WERI-Rb-1 (cell line): ENCODE data around the gene SGSM1.
"Not testable (repeated sequence)": the region's sequence is repeated elsewhere in the genome, so short reads cannot be mapped to it uniquely, and the experiment has no call there.

ENCODE experiments used
- DNase-seq: peaks from one replicate; pipeline ENCODE4 v3.0.0-alpha.2; 2020
- H3K27ac ChIP-seq: fragments of 250-450 bp; sonication (Bioruptor Pico); 2 replicates; pipeline ENCODE4 v1.5.1; 2020; ENCODE audit warnings: mild to moderate bottlenecking, moderate library complexity
- H3K27me3 ChIP-seq: fragments of 250-450 bp; sonication (Bioruptor Pico); 2 replicates; pipeline ENCODE4 v1.5.1; 2021; ENCODE audit warnings: mild to moderate bottlenecking, low read depth, moderate library complexity; ENCODE audit not compliant: insufficient read depth, severe bottlenecking
- H3K36me3 ChIP-seq: fragments of 250-450 bp; sonication (Bioruptor Pico); 2 replicates; pipeline ENCODE4 v1.5.1; 2020; ENCODE audit warnings: mild to moderate bottlenecking, moderate library complexity
- H3K4me3 ChIP-seq: 2 replicates; pipeline ENCODE4 v1.5.1; 2011; ENCODE audit warnings: low read depth, mild to moderate bottlenecking, control low read depth, low read length
- H3K9me3 ChIP-seq: fragments of 250-450 bp; sonication (Bioruptor Pico); 2 replicates; pipeline ENCODE4 v1.5.1; 2021; ENCODE audit warnings: mild to moderate bottlenecking, moderate library complexity; ENCODE audit not compliant: severe bottlenecking
- CTCF ChIP-seq: IDR thresholded peaks from 2 replicates; pipeline ENCODE4 v1.5.1; 2011; ENCODE audit warnings: low read depth, mild to moderate bottlenecking, control low read depth, inconsistent platforms, low read length

SGSM1 gene

GRCh38 chr22:24837517-24837916 is 31.5 kb downstream of the SGSM1 start:
- peak; percentile 62 for DNase-seq
- H3K36me3 ChIP-seq, H3K4me3 ChIP-seq, H3K27me3 ChIP-seq, H3K9me3 ChIP-seq, H3K27ac ChIP-seq: not testable (repeated sequence)
- peak; percentile 41 for TF ChIP-seq CTCF

GRCh38 chr22:24841261-24841660 is 35.2 kb downstream of the SGSM1 start:
- Histone ChIP-seq H3K27me3 (no peaks in the 10 kb centered on the region), H3K27ac (no peak overlapping the region), H3K4me3 (no peak overlapping the region), H3K9me3 (no peaks in the 10 kb centered on the region), H3K36me3 (no peaks in the 10 kb centered on the region)
- DNase-seq: no peak
- TF ChIP-seq CTCF: no peak

- H3K36me3 ChIP-seq: no peaks in the 10 kb centered on the region
- DNase-seq: no peak
- H3K27ac ChIP-seq: no peak overlapping the region
- no peak for TF ChIP-seq CTCF
- H3K9me3 ChIP-seq: no peaks in the 10 kb centered on the region
- H3K4me3 ChIP-seq: no peak overlapping the region
- no peaks in the 10 kb centered on the region for H3K27me3 ChIP-seq
These were observed 37.0 kb downstream of the SGSM1 start for GRCh38 chr22:24843048-24843447.

- no peaks in the 10 kb centered on the region for H3K9me3 ChIP-seq
- peak overlapping the region; percentile 39 for H3K27ac ChIP-seq
- TF ChIP-seq CTCF: no peak
- H3K27me3 ChIP-seq: no peaks in the 10 kb centered on the region
- no peaks in the 10 kb centered on the region for H3K36me3 ChIP-seq
- H3K4me3 ChIP-seq: no peak overlapping the region
- peak; percentile 75 for DNase-seq
These were observed 39.3 kb downstream of the SGSM1 start for GRCh38 chr22:24845041-24845898.

GRCh38 chr22:24847490-24847889 is 41.5 kb downstream of the SGSM1 start:
- DNase-seq: no peak
- H3K27ac ChIP-seq: no peak overlapping the region
- no peaks in the 10 kb centered on the region for H3K9me3 ChIP-seq
- no peak for TF ChIP-seq CTCF
- no peak overlapping the region for H3K4me3 ChIP-seq
- H3K36me3 ChIP-seq: no peaks in the 10 kb centered on the region
- no peaks in the 10 kb centered on the region for H3K27me3 ChIP-seq
